MM.1S (cell line): ENCODE measurements around the gene KLHL13.

Experiments used
- DNase-seq: peaks from one replicate; pipeline ENCODE4 v3.0.0-alpha.2; 2015
- H2AFZ ChIP-seq: fragments of 300-600 bp; sonication (generic); 2 replicates; pipeline ENCODE4 v1.6.0; 2016; ENCODE audit warnings: antibody characterized with exemption, low read length
- H3F3A ChIP-seq: fragments of 300-600 bp; sonication (generic); 2 replicates; pipeline ENCODE4 v1.6.1; 2016; ENCODE audit warnings: mild to moderate bottlenecking, antibody characterized with exemption, low read length, moderate library complexity, mixed read lengths; ENCODE audit not compliant: insufficient read depth
- H3K27ac ChIP-seq: fragments of 300-600 bp; sonication (generic); 2 replicates; pipeline ENCODE4 v1.5.1; 2016; ENCODE audit warnings: mild to moderate bottlenecking, low read length
- H3K27me3 ChIP-seq: fragments of 300-600 bp; sonication (generic); replicated peaks from 2 replicates; pipeline ENCODE4 v1.6.0; 2016; ENCODE audit warnings: low read length; ENCODE audit not compliant: insufficient read depth
- H3K36me3 ChIP-seq: fragments of 300-600 bp; sonication (generic); replicated peaks from 2 replicates; pipeline ENCODE4 v1.6.1; 2016; ENCODE audit warnings: mild to moderate bottlenecking, low read length, mixed read lengths; ENCODE audit not compliant: insufficient read depth
- H3K4me1 ChIP-seq: fragments of 300-600 bp; sonication (generic); 2 replicates; pipeline ENCODE4 v1.6.1; 2016; ENCODE audit warnings: low read length, mixed read lengths
- H3K4me2 ChIP-seq: fragments of 300-600 bp; sonication (generic); 2 replicates; pipeline ENCODE4 v1.6.0; 2016; ENCODE audit warnings: low read depth, low read length
- H3K4me3 ChIP-seq: fragments of 300-600 bp; sonication (generic); 2 replicates; pipeline ENCODE4 v1.5.1; 2016; ENCODE audit warnings: low read length, mixed read lengths
- H3K79me2 ChIP-seq: fragments of 300-600 bp; sonication (generic); 2 replicates; pipeline ENCODE4 v1.6.1; 2016; ENCODE audit warnings: mixed run types, low read length, mixed read lengths
- H3K9ac ChIP-seq: fragments of 300-600 bp; sonication (generic); 2 replicates; pipeline ENCODE4 v1.6.1; 2016; ENCODE audit warnings: low read length, mixed read lengths
- H3K9me2 ChIP-seq: fragments of 300-600 bp; sonication (generic); replicated peaks from 2 replicates; pipeline ENCODE4 v1.6.1; 2016; ENCODE audit warnings: mild to moderate bottlenecking, low read length, mixed read lengths; ENCODE audit not compliant: insufficient read depth
- H3K9me3 ChIP-seq: fragments of 300-600 bp; sonication (generic); replicated peaks from 2 replicates; pipeline ENCODE4 v1.6.1; 2016; ENCODE audit warnings: mild to moderate bottlenecking, low read length, mixed read lengths; ENCODE audit not compliant: insufficient read depth
- H4K20me1 ChIP-seq: fragments of 300-600 bp; sonication (generic); 2 replicates; pipeline ENCODE4 v1.6.1; 2016; ENCODE audit warnings: mild to moderate bottlenecking, low read length, moderate library complexity, mixed read lengths; ENCODE audit not compliant: insufficient read depth
- CTCF ChIP-seq: fragments of 300-600 bp; sonication (generic); IDR thresholded peaks from 2 replicates; pipeline ENCODE4 v1.5.1; 2016; ENCODE audit warnings: antibody characterized with exemption, low read length, mixed read lengths
- EZH2 ChIP-seq: fragments of 300-600 bp; sonication (generic); optimal IDR thresholded peaks from 2 replicates; pipeline ENCODE3; 2017; ENCODE audit warnings: low read depth, mild to moderate bottlenecking, antibody characterized with exemption, low read length, mixed read lengths
- EZH2phosphoT487 ChIP-seq: fragments of 300-600 bp; sonication (generic); IDR thresholded peaks from 2 replicates; pipeline ENCODE4 v1.6.1; 2018; ENCODE audit warnings: antibody characterized with exemption, low read length

Gene KLHL13

GRCh38 chrX:117985241-117985640, 131.4 kb downstream of the KLHL13 start:
- H3K36me3 ChIP-seq, result no peaks in the 10 kb centered on the region
- no peak for DNase-seq
- no peak overlapping the region for H3K27ac ChIP-seq
- H3K4me3 ChIP-seq, result no peak overlapping the region
- no peak overlapping the region for H3K9ac ChIP-seq
- H3K79me2 ChIP-seq, result no peaks in the 10 kb centered on the region
- no peaks in the 10 kb centered on the region for H3F3A ChIP-seq
- no peaks in the 10 kb centered on the region for H3K4me1 ChIP-seq
- H2AFZ ChIP-seq, result no peak overlapping the region
- no peak overlapping the region for H3K4me2 ChIP-seq
- H3K9me2 ChIP-seq, result no peaks in the 10 kb centered on the region
- H3K27me3 ChIP-seq, result no peaks in the 10 kb centered on the region
- no peaks in the 10 kb centered on the region for H4K20me1 ChIP-seq
- no peaks in the 10 kb centered on the region for H3K9me3 ChIP-seq
- TF ChIP-seq CTCF (no peak), EZH2phosphoT487 (no peak), EZH2 (no peak)

- H3K4me1 ChIP-seq, result no peaks in the 10 kb centered on the region
- H3K4me2 ChIP-seq, result no peak overlapping the region
- H4K20me1 ChIP-seq, result no peaks in the 10 kb centered on the region
- H2AFZ ChIP-seq, result no peak overlapping the region
- no peak overlapping the region for H3K27ac ChIP-seq
- H3K79me2 ChIP-seq, result no peaks in the 10 kb centered on the region
- no peak for TF ChIP-seq CTCF
- no peak for TF ChIP-seq EZH2phosphoT487
- no peak for TF ChIP-seq EZH2
- no peak overlapping the region for H3K9ac ChIP-seq
- H3K9me2 ChIP-seq, result no peaks in the 10 kb centered on the region
- H3K36me3 ChIP-seq, result no peaks in the 10 kb centered on the region
- H3F3A ChIP-seq, result no peaks in the 10 kb centered on the region
- DNase-seq, result no peak
- H3K4me3 ChIP-seq, result no peak overlapping the region
- no peaks in the 10 kb centered on the region for H3K27me3 ChIP-seq
- H3K9me3 ChIP-seq, result no peaks in the 10 kb centered on the region
Measured at GRCh38 chrX:117982694-117983392, 133.8 kb downstream of the KLHL13 start.

- no peak overlapping the region for H3K9ac ChIP-seq
- no peak overlapping the region for H3K4me2 ChIP-seq
- H3K4me1 ChIP-seq, result no peaks in the 10 kb centered on the region
- no peaks in the 10 kb centered on the region for H3K36me3 ChIP-seq
- no peaks in the 10 kb centered on the region for H4K20me1 ChIP-seq
- H3K9me3 ChIP-seq, result no peaks in the 10 kb centered on the region
- no peaks in the 10 kb centered on the region for H3F3A ChIP-seq
- no peak overlapping the region for H3K27ac ChIP-seq
- no peak for DNase-seq
- no peaks in the 10 kb centered on the region for H3K27me3 ChIP-seq
- TF ChIP-seq CTCF (no peak), EZH2 (no peak)
- H2AFZ ChIP-seq, result no peak overlapping the region
- H3K79me2 ChIP-seq, result no peaks in the 10 kb centered on the region
- H3K9me2 ChIP-seq, result no peaks in the 10 kb centered on the region
- no peak overlapping the region for H3K4me3 ChIP-seq
Measured at GRCh38 chrX:117978402-117978801, 138.2 kb downstream of the KLHL13 start.
